ENCODE results near the gene COBLL1. TPM values are rescaled to one million over a fixed set of nuclear protein-coding genes. Genes with fewer than 3 reads are reported as not detected.

The COBLL1 gene
- total RNA-seq, 1 experiment from 2014 or later: 3.6 TPM

- ATAC-seq: no peak
- H3K36me3 ChIP-seq (ENCODE audit: low read depth, low read length): no peaks in the 10 kb centered on the region
- no peaks in the 10 kb centered on the region for H3F3A ChIP-seq (ENCODE audit: low read length, unreplicated experiment)
- CTCF ChIA-PET: no interaction called here
- no peak overlapping the region for H3K9ac ChIP-seq (ENCODE audit: low read length)
- H3K27me3 ChIP-seq (ENCODE audit: low read length): no peaks in the 10 kb centered on the region
- POLR2A ChIA-PET (ENCODE audit: unreplicated experiment): no interaction called here
- BruUV-seq (replicated peaks): no TSS peak
- intact Hi-C loops (cut with micrococcal nuclease): no loop called here
- no peak overlapping the region for H3K4me2 ChIP-seq (ENCODE audit: low read length)
- H4K20me1 ChIP-seq (ENCODE audit: low read length): no peaks in the 10 kb centered on the region
- no peak overlapping the region for H3K27ac ChIP-seq (ENCODE audit: low read length)
- H2AFZ ChIP-seq (ENCODE audit: low read length): no peak overlapping the region
- peak; percentile 48 for DNase-seq
- peaks cover 9% of the 10 kb centered on the region; the same call in 1 of the 2 replicates for H3K4me1 ChIP-seq (ENCODE audit: insufficient read depth, low read length)
- H3K9me2 ChIP-seq (replicated peaks; ENCODE audit: low read length): no peaks in the 10 kb centered on the region; the same call in 1 of the 2 replicates
- no peaks in the 10 kb centered on the region for H3K79me2 ChIP-seq (ENCODE audit: low read length)
- no peak overlapping the region for H3K4me3 ChIP-seq (ENCODE audit: low read length)
- H3K9me3 ChIP-seq (ENCODE audit: low read length): no peaks in the 10 kb centered on the region
- no peak for TF ChIP-seq EZH2 (IDR thresholded peaks at IDR 0.05; ENCODE audit: low read length, unreplicated experiment)
- TF ChIP-seq CTCF (conservative IDR thresholded peaks at IDR 0.05; ENCODE audit: low read depth, low read length): no peak
- TF ChIP-seq EZH2phosphoT487 (IDR thresholded peaks at IDR 0.05; ENCODE audit: borderline replicate concordance, low read length): no peak
These were observed 186.3 kb downstream of the COBLL1 start for GRCh38 chr2:164655336-164655735.

- Histone ChIP-seq H3K9me3 (ENCODE audit: low read length) (no peaks in the 10 kb centered on the region), H3K79me2 (ENCODE audit: low read length) (no peaks in the 10 kb centered on the region), H3K4me1 (ENCODE audit: insufficient read depth, low read length) (peaks cover 9% of the 10 kb centered on the region; the same call in 1 of the 2 replicates), H4K20me1 (ENCODE audit: low read length) (no peaks in the 10 kb centered on the region), H3K9ac (ENCODE audit: low read length) (no peak overlapping the region), H3K9me2 (replicated peaks; ENCODE audit: low read length) (no peaks in the 10 kb centered on the region), H3K27ac (ENCODE audit: low read length) (no peak overlapping the region), H3K4me3 (ENCODE audit: low read length) (no peak overlapping the region), H3K4me2 (ENCODE audit: low read length) (no peak overlapping the region), H2AFZ (ENCODE audit: low read length) (no peak overlapping the region), H3K27me3 (ENCODE audit: low read length) (no peaks in the 10 kb centered on the region), H3K36me3 (ENCODE audit: low read depth, low read length) (no peaks in the 10 kb centered on the region), H3F3A (ENCODE audit: low read length, unreplicated experiment) (no peaks in the 10 kb centered on the region)
- no peak for TF ChIP-seq EZH2 (IDR thresholded peaks at IDR 0.05; ENCODE audit: low read length, unreplicated experiment)
- no peak for TF ChIP-seq EZH2phosphoT487 (IDR thresholded peaks at IDR 0.05; ENCODE audit: borderline replicate concordance, low read length)
- TF ChIP-seq CTCF (conservative IDR thresholded peaks at IDR 0.05; ENCODE audit: low read depth, low read length): no peak
- ChIA-PET POLR2A (ENCODE audit: unreplicated experiment) (no interaction called here), CTCF (no interaction called here)
- no peak for ATAC-seq
- no peak for DNase-seq
- no TSS peak for BruUV-seq (replicated peaks)
- intact Hi-C loops (cut with micrococcal nuclease): no loop called here
These were observed 190.3 kb downstream of the COBLL1 start for GRCh38 chr2:164651361-164651760.

GRCh38 chr2:164644036-164644700, 197.5 kb downstream of the COBLL1 start:
- ChIA-PET POLR2A (ENCODE audit: unreplicated experiment) (no interaction called here), CTCF (no interaction called here)
- no peak overlapping the region for H3K9ac ChIP-seq (ENCODE audit: low read length)
- H3K4me1 ChIP-seq (ENCODE audit: insufficient read depth, low read length): no peaks in the 10 kb centered on the region
- no peaks in the 10 kb centered on the region for H3K79me2 ChIP-seq (ENCODE audit: low read length)
- no peak overlapping the region for H3K27ac ChIP-seq (ENCODE audit: low read length)
- DNase-seq (no peak), ATAC-seq (no peak)
- no peaks in the 10 kb centered on the region for H3K9me2 ChIP-seq (replicated peaks; ENCODE audit: low read length)
- no peaks in the 10 kb centered on the region for H3K36me3 ChIP-seq (ENCODE audit: low read depth, low read length)
- no peak overlapping the region for H3K4me2 ChIP-seq (ENCODE audit: low read length)
- H3K4me3 ChIP-seq (ENCODE audit: low read length): no peak overlapping the region
- no peaks in the 10 kb centered on the region for H3K9me3 ChIP-seq (ENCODE audit: low read length)
- intact Hi-C loops (cut with micrococcal nuclease): no loop called here
- no peaks in the 10 kb centered on the region for H3F3A ChIP-seq (ENCODE audit: low read length, unreplicated experiment)
- no peaks in the 10 kb centered on the region for H4K20me1 ChIP-seq (ENCODE audit: low read length)
- no peak for TF ChIP-seq EZH2 (IDR thresholded peaks at IDR 0.05; ENCODE audit: low read length, unreplicated experiment)
- no peak for TF ChIP-seq CTCF (conservative IDR thresholded peaks at IDR 0.05; ENCODE audit: low read depth, low read length)
- TF ChIP-seq EZH2phosphoT487 (IDR thresholded peaks at IDR 0.05; ENCODE audit: borderline replicate concordance, low read length): no peak
- BruUV-seq (replicated peaks): no TSS peak
- H3K27me3 ChIP-seq (ENCODE audit: low read length): peaks cover 11% of the 10 kb centered on the region; the same call in 1 of the 2 replicates
- no peak overlapping the region for H2AFZ ChIP-seq (ENCODE audit: low read length)

All from PC-3 (cell line).